HG03378 (cell line): Measurements from ENCODE around the gene HSD11B1.

Source experiments
- ATAC-seq: cut with Tn5 transposase; IDR thresholded peaks from one replicate; pipeline ENCODE4 v1.9.1; 2021; ENCODE audit warnings: mild to moderate bottlenecking, moderate library complexity; ENCODE audit not compliant: unreplicated experiment

HSD11B1 gene

GRCh38 chr1:209780268-209780667 is 75.6 kb downstream of the HSD11B1 start:
- no peak for ATAC-seq

DNA sequence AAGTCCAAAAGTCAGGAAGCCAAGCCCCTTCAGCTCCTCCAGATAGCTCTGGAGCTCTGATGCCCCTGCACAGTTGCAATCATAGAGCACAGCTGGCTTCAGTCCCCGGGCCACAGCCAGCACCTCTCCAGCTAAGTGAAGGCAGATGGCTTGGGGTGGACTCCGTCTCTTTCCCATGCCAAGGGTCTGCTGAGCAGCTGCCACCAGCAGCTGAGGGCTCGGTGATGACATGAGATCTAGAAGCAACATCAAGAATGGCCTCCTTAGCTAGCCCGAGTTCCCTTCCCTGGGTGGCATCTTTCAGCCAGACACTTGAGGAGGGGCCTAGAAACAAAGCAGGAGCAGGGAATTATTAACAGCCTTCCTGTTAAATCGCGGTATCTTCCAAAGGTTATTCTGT is 78.7 kb downstream of the HSD11B1 start:
- ATAC-seq: no peak
